Erythroblast (primary cell): ENCODE data around the gene SLC6A7.

Experiments
- GATA1 ChIP-seq: IDR thresholded peaks from 2 replicates; pipeline ENCODE4 v1.6.1; 2011; ENCODE audit warnings: low read depth, mild to moderate bottlenecking, control low read depth, low read length, moderate library complexity
- POLR2A ChIP-seq: IDR thresholded peaks from 2 replicates; pipeline ENCODE4 v1.6.1; 2011; ENCODE audit warnings: mild to moderate bottlenecking, low read length

DNA sequence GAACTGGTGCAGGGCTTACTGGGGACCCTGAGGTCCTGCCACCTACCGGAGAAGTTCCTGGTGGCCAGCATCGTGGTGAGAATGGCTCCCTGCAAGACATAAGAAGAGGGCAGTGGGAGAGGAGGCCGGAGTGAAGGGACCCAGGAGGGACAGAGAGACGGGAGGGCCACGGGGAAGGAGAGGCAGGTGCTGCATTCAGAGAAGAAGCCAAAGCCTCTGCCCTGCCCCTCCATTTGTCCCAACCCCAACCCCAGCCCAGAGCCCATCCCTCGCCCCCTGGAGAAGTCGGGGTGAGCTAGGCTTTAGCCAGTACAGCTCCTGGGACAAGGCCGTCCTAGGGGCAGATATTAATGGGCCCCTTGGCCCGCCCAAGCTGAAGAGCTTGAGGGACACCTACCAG lies 57.9 kb downstream of the SLC6A7 start:
- TF ChIP-seq GATA1, result no peak
- TF ChIP-seq POLR2A, result no peak
